Caco-2 (cell line): ENCODE results near the gene TOMM70. TPM values are rescaled to one million over a fixed set of nuclear protein-coding genes. Genes with fewer than 3 reads are reported as not detected.

Experiments used
- BruUV-seq: library from RNA; stranded (reverse); fragments of 400-500 nt; replicated peaks from 2 replicates; lab custom pipeline; 2021; lab: Mats Ljungman, UMichigan
- CTCF ChIA-PET: fragments of 300-600 bp; sonication (Branson Sonifier 250); formaldehyde crosslinking; loops from one replicate; lab custom pipeline; 2022; ENCODE audit warnings: antibody characterized with exemption; lab: Charles Lee
- POLR2A ChIA-PET: fragments of 300-600 bp; sonication (Branson Sonifier 250); formaldehyde crosslinking; loops from one replicate; lab custom pipeline; 2022; ENCODE audit warnings: antibody characterized with exemption; lab: Charles Lee
- DNase-seq, 2 experiments: peaks; one replicate each; pipeline versions ENCODE4 v3.0.0 to v3.0.0-alpha.2; 2020 to 2022
- H3K27me3 ChIP-seq: replicated peaks from 2 replicates; pipeline ENCODE4 v1.6.0; 2011; ENCODE audit warnings: low read length; ENCODE audit not compliant: control insufficient read depth, insufficient read depth
- H3K36me3 ChIP-seq: 2 replicates; pipeline ENCODE4 v1.5.1; 2011; ENCODE audit warnings: low read length; ENCODE audit not compliant: control insufficient read depth, insufficient read depth
- H3K4me1 ChIP-seq: fragments of 250-450 bp; sonication (Bioruptor Pico); 2 replicates; pipeline ENCODE4 v1.5.1; 2020; ENCODE audit warnings: mild to moderate bottlenecking
- H3K4me3 ChIP-seq: 2 replicates; pipeline ENCODE4 v1.5.1; 2011; ENCODE audit warnings: low read depth, mild to moderate bottlenecking, control low read depth, low read length
- H3K9me3 ChIP-seq: fragments of 250-450 bp; sonication (Bioruptor Pico); 2 replicates; pipeline ENCODE4 v1.5.1; 2020; ENCODE audit warnings: mild to moderate bottlenecking, moderate library complexity
- H3K27ac Mint-ChIP-seq: one replicate; pipeline ENCODE4 v1.8.0; 2022; ENCODE audit warnings: mixed read lengths; ENCODE audit not compliant: unreplicated experiment
- H3K27me3 Mint-ChIP-seq: one replicate; pipeline ENCODE4 v1.8.0; 2022; ENCODE audit warnings: mixed read lengths; ENCODE audit not compliant: insufficient read depth, unreplicated experiment
- H3K36me3 Mint-ChIP-seq: one replicate; pipeline ENCODE4 v1.8.0; 2022; ENCODE audit warnings: mild to moderate bottlenecking, mixed read lengths; ENCODE audit not compliant: insufficient read depth, unreplicated experiment
- H3K4me1 Mint-ChIP-seq: one replicate; pipeline ENCODE4 v1.8.0; 2022; ENCODE audit warnings: low read depth, mixed read lengths; ENCODE audit not compliant: unreplicated experiment
- H3K4me3 Mint-ChIP-seq: one replicate; pipeline ENCODE4 v1.8.0; 2022; ENCODE audit warnings: mild to moderate bottlenecking, moderate library complexity, mixed read lengths; ENCODE audit not compliant: unreplicated experiment
- H3K9me3 Mint-ChIP-seq: one replicate; pipeline ENCODE4 v1.8.0; 2022; ENCODE audit warnings: mixed read lengths; ENCODE audit not compliant: unreplicated experiment
- intact Hi-C: fragments of 100-400 bp; cut with micrococcal nuclease; formaldehyde crosslinking; loops from one replicate; pipeline ENCODE4 v1.10.0; 2022; ENCODE audit not compliant: unreplicated experiment
- total RNA-seq: library from RNA; stranded (reverse); gene quantifications from 2 replicates; pipeline ENCODE4 v1.2.3, GENCODE V29; 2022
- TF ChIP-seq, protein P1 (sequence below), 2 experiments: fragments of 200-600 bp in 1 of 2; IDR thresholded peaks; 1 replicate in 1 of 2; 2 replicates in 1 of 2; pipeline versions ENCODE4 v1.5.1 to v1.8.0; 2011 to 2022; ENCODE audit warnings: antibody characterized with exemption in 1 of 2, control low read depth in 1 of 2, inconsistent platforms in 1 of 2, low read depth in 1 of 2, low read length in 1 of 2, mild to moderate bottlenecking in 1 of 2, moderate library complexity in 1 of 2; ENCODE audit not compliant: insufficient read depth in 1 of 2, severe bottlenecking in 1 of 2, unreplicated experiment in 1 of 2

TOMM70 gene
- total RNA-seq, 1 experiment from 2014 or later, result 50.7 TPM

- H3K9me3 Mint-ChIP-seq, result no peaks in the 10 kb centered on the region
- no TSS peak for BruUV-seq
- intact Hi-C loops, result no loop called here
- H3K4me3 Mint-ChIP-seq, result no peak overlapping the region
- Histone ChIP-seq H3K36me3 (no peaks in the 10 kb centered on the region), H3K4me1 (peaks cover 3% of the 10 kb centered on the region; the same call in 1 of the 2 replicates), H3K27me3 (no peaks in the 10 kb centered on the region), H3K4me3 (no peak overlapping the region), H3K9me3 (no peaks in the 10 kb centered on the region)
- no peaks in the 10 kb centered on the region for H3K27me3 Mint-ChIP-seq
- no peaks in the 10 kb centered on the region for H3K4me1 Mint-ChIP-seq
- no peak for DNase-seq
- no peaks in the 10 kb centered on the region for H3K36me3 Mint-ChIP-seq
- CTCF ChIA-PET, result no interaction called here
- H3K27ac Mint-ChIP-seq, result no peak overlapping the region
- TF ChIP-seq, protein P1, sequence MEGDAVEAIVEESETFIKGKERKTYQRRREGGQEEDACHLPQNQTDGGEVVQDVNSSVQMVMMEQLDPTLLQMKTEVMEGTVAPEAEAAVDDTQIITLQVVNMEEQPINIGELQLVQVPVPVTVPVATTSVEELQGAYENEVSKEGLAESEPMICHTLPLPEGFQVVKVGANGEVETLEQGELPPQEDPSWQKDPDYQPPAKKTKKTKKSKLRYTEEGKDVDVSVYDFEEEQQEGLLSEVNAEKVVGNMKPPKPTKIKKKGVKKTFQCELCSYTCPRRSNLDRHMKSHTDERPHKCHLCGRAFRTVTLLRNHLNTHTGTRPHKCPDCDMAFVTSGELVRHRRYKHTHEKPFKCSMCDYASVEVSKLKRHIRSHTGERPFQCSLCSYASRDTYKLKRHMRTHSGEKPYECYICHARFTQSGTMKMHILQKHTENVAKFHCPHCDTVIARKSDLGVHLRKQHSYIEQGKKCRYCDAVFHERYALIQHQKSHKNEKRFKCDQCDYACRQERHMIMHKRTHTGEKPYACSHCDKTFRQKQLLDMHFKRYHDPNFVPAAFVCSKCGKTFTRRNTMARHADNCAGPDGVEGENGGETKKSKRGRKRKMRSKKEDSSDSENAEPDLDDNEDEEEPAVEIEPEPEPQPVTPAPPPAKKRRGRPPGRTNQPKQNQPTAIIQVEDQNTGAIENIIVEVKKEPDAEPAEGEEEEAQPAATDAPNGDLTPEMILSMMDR (IDR thresholded peaks at IDR 0.05; ENCODE audit: insufficient read depth in 1 of 2, low read depth in 1 of 2, low read length in 1 of 2, severe bottlenecking in 1 of 2, unreplicated experiment in 1 of 2), result no peak
- POLR2A ChIA-PET, result no interaction called here
Observed at GRCh38 chr3:100427699-100428098, 26.8 kb upstream of the TOMM70 start.

DNA sequence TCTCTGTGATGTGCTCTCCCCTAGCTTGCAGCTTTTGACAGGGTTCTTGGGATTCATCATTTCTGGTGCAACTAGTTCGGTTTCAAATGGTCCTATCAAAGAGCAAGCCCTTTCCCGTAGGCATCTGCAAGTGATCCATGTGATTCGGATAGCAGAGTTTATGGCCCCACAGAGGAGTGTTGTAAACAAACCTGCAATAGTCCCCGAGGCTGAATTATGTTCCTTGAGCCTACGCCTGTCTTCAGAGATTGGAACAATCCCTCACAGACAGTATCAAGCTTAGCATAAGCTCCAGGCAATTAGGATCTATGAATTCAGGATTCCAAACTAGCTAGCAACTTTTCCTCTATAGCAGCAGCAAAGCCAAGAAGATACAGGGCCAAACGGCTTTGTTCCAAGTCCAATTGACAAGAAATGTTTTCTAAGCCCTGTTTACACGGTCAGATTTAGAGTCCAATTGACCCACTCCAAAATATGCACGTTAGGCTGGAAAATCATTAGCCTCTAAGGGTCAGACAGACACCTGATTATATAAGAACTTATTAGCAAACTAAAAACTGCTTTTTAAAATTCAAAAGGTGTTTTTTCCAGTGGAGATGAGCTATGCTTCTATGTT, 25.3 kb upstream of the TOMM70 start:
- H3K27me3 Mint-ChIP-seq, result no peaks in the 10 kb centered on the region
- Histone ChIP-seq H3K4me1 (peaks cover 3% of the 10 kb centered on the region; the same call in 1 of the 2 replicates), H3K27me3 (no peaks in the 10 kb centered on the region), H3K9me3 (no peaks in the 10 kb centered on the region), H3K36me3 (no peaks in the 10 kb centered on the region), H3K4me3 (no peak overlapping the region)
- no peaks in the 10 kb centered on the region for H3K9me3 Mint-ChIP-seq
- no peaks in the 10 kb centered on the region for H3K4me1 Mint-ChIP-seq
- TF ChIP-seq, protein P1 (IDR thresholded peaks at IDR 0.05; ENCODE audit: insufficient read depth in 1 of 2, low read depth in 1 of 2, low read length in 1 of 2, severe bottlenecking in 1 of 2, unreplicated experiment in 1 of 2), result no peak
- CTCF ChIA-PET, result no interaction called here
- no peaks in the 10 kb centered on the region for H3K36me3 Mint-ChIP-seq
- no peak overlapping the region for H3K4me3 Mint-ChIP-seq
- intact Hi-C loops, result no loop called here
- no peak overlapping the region for H3K27ac Mint-ChIP-seq
- POLR2A ChIA-PET, result no interaction called here
- BruUV-seq, result no TSS peak
- no peak for DNase-seq

- Histone ChIP-seq H3K9me3 (no peaks in the 10 kb centered on the region), H3K4me1 (peaks cover 3% of the 10 kb centered on the region; the same call in 1 of the 2 replicates), H3K4me3 (no peak overlapping the region), H3K27me3 (no peaks in the 10 kb centered on the region), H3K36me3 (no peaks in the 10 kb centered on the region)
- no peak overlapping the region for H3K4me3 Mint-ChIP-seq
- intact Hi-C loops, result no loop called here
- H3K4me1 Mint-ChIP-seq, result no peaks in the 10 kb centered on the region
- no peaks in the 10 kb centered on the region for H3K36me3 Mint-ChIP-seq
- BruUV-seq, result no TSS peak
- no peak overlapping the region for H3K27ac Mint-ChIP-seq
- H3K27me3 Mint-ChIP-seq, result no peaks in the 10 kb centered on the region
- ChIA-PET POLR2A (interaction anchor here (1.0 kb wide), 1 partner anchor 24 kb away, joined by 3 read pairs; the partner anchor contains the start of genes LNP1 and TOMM70), CTCF (interaction anchor here (0.7 kb wide), 1 partner anchor 505 kb away, joined by 4 read pairs; no protein-coding TSS in a partner anchor)
- TF ChIP-seq, protein P1 (IDR thresholded peaks at IDR 0.05; ENCODE audit: insufficient read depth in 1 of 2, low read depth in 1 of 2, low read length in 1 of 2, severe bottlenecking in 1 of 2, unreplicated experiment in 1 of 2), result no peak
- DNase-seq, result no peak
- no peaks in the 10 kb centered on the region for H3K9me3 Mint-ChIP-seq
Observed at GRCh38 chr3:100425316-100425715, 24.4 kb upstream of the TOMM70 start.
